OCI-LY7 (cell line): Measurements from ENCODE around the gene RUVBL1. TPM values are rescaled to one million over a fixed set of nuclear protein-coding genes. Genes with fewer than 3 reads are reported as not detected.

Source experiments
- BruUV-seq: library from RNA; stranded (reverse); fragments of 400-500 nt; replicated peaks from 2 replicates; lab custom pipeline; 2021; lab: Mats Ljungman, UMichigan
- CTCF ChIA-PET: fragments of 300-600 bp; sonication (Branson Sonifier 250); formaldehyde crosslinking; loops from one replicate; lab custom pipeline; 2022; ENCODE audit warnings: antibody characterized with exemption; ENCODE audit not compliant: unreplicated experiment; lab: Charles Lee
- POLR2A ChIA-PET: fragments of 300-600 bp; sonication (Branson Sonifier 250); formaldehyde crosslinking; loops from one replicate; lab custom pipeline; 2022; ENCODE audit warnings: antibody characterized with exemption; lab: Charles Lee
- DNase-seq: peaks from one replicate; pipeline ENCODE4 v3.0.0-alpha.2; 2015; ENCODE audit warnings: low spot score
- H2AFZ ChIP-seq: fragments of 200-600 bp; sonication (generic), shearing (Covaris generic); 2 replicates; pipeline ENCODE4 v1.6.1; 2014; ENCODE audit warnings: mild to moderate bottlenecking, antibody characterized with exemption, low read length, moderate library complexity
- H3K27ac ChIP-seq: fragments of 200-600 bp; sonication (generic); 2 replicates; pipeline ENCODE4 v1.5.1; 2014; ENCODE audit warnings: mixed run types, low read depth, mild to moderate bottlenecking, moderate library complexity, low read length, inconsistent platforms; ENCODE audit not compliant: poor library complexity, severe bottlenecking
- H3K36me3 ChIP-seq: fragments of 200-600 bp; sonication (generic); 2 replicates; pipeline ENCODE4 v1.6.1; 2014; ENCODE audit warnings: mild to moderate bottlenecking, antibody characterized with exemption, low read length, moderate library complexity, mixed read lengths; ENCODE audit not compliant: insufficient read depth
- H3K4me1 ChIP-seq: fragments of 200-600 bp; sonication (generic); 2 replicates; pipeline ENCODE4 v1.5.1; 2014; ENCODE audit warnings: mild to moderate bottlenecking, low read length; ENCODE audit not compliant: insufficient read depth, poor library complexity, severe bottlenecking
- H3K4me2 ChIP-seq: fragments of 200-600 bp; sonication (generic); 2 replicates; pipeline ENCODE4 v1.6.1; 2014; ENCODE audit warnings: mild to moderate bottlenecking, low read length
- H3K4me3 ChIP-seq: fragments of 200-600 bp; sonication (generic); 2 replicates; pipeline ENCODE4 v1.5.1; 2014; ENCODE audit warnings: mild to moderate bottlenecking, low read depth, low read length; ENCODE audit not compliant: poor library complexity, severe bottlenecking
- H3K79me2 ChIP-seq: fragments of 200-600 bp; sonication (generic); 2 replicates; pipeline ENCODE4 v1.6.1; 2016; ENCODE audit warnings: low read depth, mild to moderate bottlenecking, low read length, moderate library complexity, mixed read lengths; ENCODE audit not compliant: insufficient read depth
- H3K9me2 ChIP-seq: fragments of 200-600 bp; sonication (generic); 2 replicates; pipeline ENCODE4 v1.6.1; 2016; ENCODE audit warnings: mild to moderate bottlenecking, low read length, mixed read lengths; ENCODE audit not compliant: insufficient read depth
- H3K9me3 ChIP-seq: fragments of 200-600 bp; sonication (generic); 2 replicates; pipeline ENCODE4 v1.6.1; 2014; ENCODE audit warnings: mild to moderate bottlenecking, mixed run types, low read length, mixed read lengths
- H4K20me1 ChIP-seq: fragments of 200-600 bp; sonication (generic); 2 replicates; pipeline ENCODE4 v1.6.1; 2014; ENCODE audit warnings: mild to moderate bottlenecking, antibody characterized with exemption, low read length, moderate library complexity, mixed read lengths; ENCODE audit not compliant: insufficient read depth
- EZH2phosphoT487 ChIP-seq: fragments of 200-600 bp; sonication (generic); IDR thresholded peaks from 2 replicates; pipeline ENCODE4 v1.6.1; 2018; ENCODE audit warnings: low read depth, borderline replicate concordance, mild to moderate bottlenecking, mixed run types, antibody characterized with exemption, low read length, moderate library complexity, mixed read lengths
- intact Hi-C: fragments of 100-400 bp; cut with micrococcal nuclease; formaldehyde crosslinking; loops from one replicate; pipeline ENCODE4 v1.10.0; 2022; ENCODE audit not compliant: unreplicated experiment
- total RNA-seq, 2 experiments: library from RNA; depleted of rRNA in 1 of 2; stranded (reverse); fragments of >200 nt in 1 of 2; shearing (Covaris generic) in 1 of 2; gene quantifications; 2 replicates each; pipeline ENCODE4 v1.2.3, GENCODE V29; 2014 to 2022
- TF ChIP-seq, protein P1 (sequence below): fragments of 200-600 bp; sonication (generic); conservative IDR thresholded peaks from 2 replicates; pipeline ENCODE4 v1.5.1; 2014; ENCODE audit warnings: mild to moderate bottlenecking, antibody characterized with exemption, low read length, moderate library complexity, mixed read lengths

RUVBL1 gene
- total RNA-seq, 2 experiments from 2014 or later: 91.4 to 103 TPM

DNA sequence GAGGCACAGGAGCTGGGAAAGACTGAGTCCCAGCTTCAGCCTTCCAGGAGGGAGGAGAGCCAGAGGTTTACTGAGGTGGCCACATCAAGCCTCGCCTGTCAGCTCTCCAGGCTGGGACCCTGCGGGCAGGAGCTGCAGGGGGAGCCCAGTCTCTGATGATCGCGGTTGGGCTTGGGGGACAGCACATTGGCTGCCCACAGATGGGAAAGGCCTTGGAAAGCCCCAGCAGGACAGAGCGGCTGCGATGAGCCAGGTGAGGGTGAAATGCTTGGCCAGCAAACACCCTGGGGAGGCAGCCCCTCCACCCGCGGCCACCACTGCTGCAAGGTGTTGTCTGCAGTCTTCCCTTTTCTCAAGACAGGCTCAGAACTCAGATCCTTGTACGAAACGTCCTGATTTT lies 40.2 kb downstream of the RUVBL1 start:
- Histone ChIP-seq H3K9me2 (no peaks in the 10 kb centered on the region), H2AFZ (no peak overlapping the region), H3K4me1 (no peaks in the 10 kb centered on the region), H3K9me3 (no peaks in the 10 kb centered on the region), H3K79me2 (no peaks in the 10 kb centered on the region), H3K36me3 (peaks cover 96% of the 10 kb centered on the region), H4K20me1 (no peaks in the 10 kb centered on the region), H3K27ac (no peak overlapping the region), H3K4me3 (no peak overlapping the region), H3K4me2 (no peak overlapping the region)
- no peak for TF ChIP-seq EZH2phosphoT487
- TF ChIP-seq, protein P1, sequence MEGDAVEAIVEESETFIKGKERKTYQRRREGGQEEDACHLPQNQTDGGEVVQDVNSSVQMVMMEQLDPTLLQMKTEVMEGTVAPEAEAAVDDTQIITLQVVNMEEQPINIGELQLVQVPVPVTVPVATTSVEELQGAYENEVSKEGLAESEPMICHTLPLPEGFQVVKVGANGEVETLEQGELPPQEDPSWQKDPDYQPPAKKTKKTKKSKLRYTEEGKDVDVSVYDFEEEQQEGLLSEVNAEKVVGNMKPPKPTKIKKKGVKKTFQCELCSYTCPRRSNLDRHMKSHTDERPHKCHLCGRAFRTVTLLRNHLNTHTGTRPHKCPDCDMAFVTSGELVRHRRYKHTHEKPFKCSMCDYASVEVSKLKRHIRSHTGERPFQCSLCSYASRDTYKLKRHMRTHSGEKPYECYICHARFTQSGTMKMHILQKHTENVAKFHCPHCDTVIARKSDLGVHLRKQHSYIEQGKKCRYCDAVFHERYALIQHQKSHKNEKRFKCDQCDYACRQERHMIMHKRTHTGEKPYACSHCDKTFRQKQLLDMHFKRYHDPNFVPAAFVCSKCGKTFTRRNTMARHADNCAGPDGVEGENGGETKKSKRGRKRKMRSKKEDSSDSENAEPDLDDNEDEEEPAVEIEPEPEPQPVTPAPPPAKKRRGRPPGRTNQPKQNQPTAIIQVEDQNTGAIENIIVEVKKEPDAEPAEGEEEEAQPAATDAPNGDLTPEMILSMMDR: no peak
- ChIA-PET CTCF (no interaction called here), POLR2A (interaction anchor here (0.5 kb wide), 1 partner anchor 446 kb away, joined by 8 read pairs; no protein-coding TSS in a partner anchor)
- DNase-seq: no peak
- no TSS peak for BruUV-seq
- intact Hi-C loops: no loop called here

DNA sequence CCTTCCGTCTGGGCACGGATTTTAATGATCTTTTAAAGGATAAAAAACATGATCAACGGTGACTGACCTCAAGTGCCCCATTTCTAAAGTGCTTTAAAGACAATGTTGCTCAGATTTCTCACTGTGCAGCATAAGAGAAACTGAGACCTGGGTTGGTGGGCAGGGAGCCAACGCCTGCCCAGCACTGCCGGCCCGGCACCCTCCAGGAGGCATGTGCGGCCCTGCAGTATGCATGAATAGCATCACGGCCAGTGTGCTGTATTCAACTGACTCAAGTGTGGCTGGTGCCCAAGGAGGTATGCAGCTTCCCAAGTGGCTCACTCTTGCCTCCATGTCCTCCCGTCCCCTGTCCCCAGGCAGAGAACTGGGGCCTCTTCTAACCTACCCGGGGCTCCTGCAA lies 41.1 kb downstream of the RUVBL1 start:
- DNase-seq: no peak

DNA sequence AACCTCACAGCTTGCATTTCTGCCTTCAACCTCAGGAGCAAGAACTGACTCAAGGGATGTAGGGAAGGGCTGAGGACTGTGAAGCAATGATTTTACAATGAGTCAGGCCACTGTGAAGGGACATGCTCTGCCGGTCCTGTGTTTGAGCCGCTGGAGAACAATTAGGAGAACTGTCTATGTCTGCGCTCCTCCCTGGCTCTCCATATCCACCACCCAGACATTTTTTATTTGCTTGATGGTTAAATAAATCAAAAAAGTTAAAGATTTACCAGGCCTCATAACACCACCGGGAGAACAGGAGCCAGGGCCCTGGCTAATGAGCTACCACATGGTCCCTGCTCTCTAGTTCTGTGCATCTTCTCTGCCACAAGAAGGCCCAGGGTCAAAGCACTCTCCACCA lies 41.8 kb downstream of the RUVBL1 start:
- ChIA-PET CTCF (no interaction called here), POLR2A (no interaction called here)
- H3K4me1 ChIP-seq: no peaks in the 10 kb centered on the region
- no peak for TF ChIP-seq EZH2phosphoT487
- TF ChIP-seq, protein P1: no peak
- intact Hi-C loops: no loop called here
- no peaks in the 10 kb centered on the region for H3K9me3 ChIP-seq
- DNase-seq: no peak
- H3K27ac ChIP-seq: no peak overlapping the region
- no TSS peak for BruUV-seq
- no peaks in the 10 kb centered on the region for H3K9me2 ChIP-seq
- no peaks in the 10 kb centered on the region for H4K20me1 ChIP-seq
- no peak overlapping the region for H3K4me2 ChIP-seq
- H2AFZ ChIP-seq: no peak overlapping the region
- peaks cover 96% of the 10 kb centered on the region for H3K36me3 ChIP-seq
- H3K4me3 ChIP-seq: no peak overlapping the region
- H3K79me2 ChIP-seq: no peaks in the 10 kb centered on the region

More for the DNA sequence above, 41.1 kb downstream of the RUVBL1 start:
- H3K36me3 ChIP-seq: peaks cover 98% of the 10 kb centered on the region
- no peaks in the 10 kb centered on the region for H3K9me2 ChIP-seq
- no peaks in the 10 kb centered on the region for H3K9me3 ChIP-seq
- H3K4me2 ChIP-seq: no peak overlapping the region
- no peak overlapping the region for H3K27ac ChIP-seq
- no peaks in the 10 kb centered on the region for H3K4me1 ChIP-seq
- H4K20me1 ChIP-seq: no peaks in the 10 kb centered on the region
- TF ChIP-seq, protein P1: no peak
- TF ChIP-seq EZH2phosphoT487: no peak
- H3K4me3 ChIP-seq: no peak overlapping the region
- CTCF ChIA-PET: no interaction called here
- BruUV-seq: no TSS peak
- H3K79me2 ChIP-seq: no peaks in the 10 kb centered on the region
- H2AFZ ChIP-seq: no peak overlapping the region
- intact Hi-C loops: no loop called here
- POLR2A ChIA-PET: no interaction called here
